ENCODE measurements around the gene ARHGEF2.

GRCh38 chr1:155940993-155941844, 37.1 kb downstream of the ARHGEF2 start, which contains the start of gene RXFP4:
- no peak for TF ChIP-seq CTCF (IDR thresholded peaks at IDR 0.05; ENCODE audit: low read depth, low read length, poor library complexity, severe bottlenecking)
- TF ChIP-seq EZH2phosphoT487 (IDR thresholded peaks at IDR 0.05; ENCODE audit: borderline replicate concordance, low read length): no peak
